ENCODE results near the gene PPP1R17. TPM values are rescaled to one million over a fixed set of nuclear protein-coding genes. Genes with fewer than 3 reads are reported as not detected.

Gene PPP1R17
- total RNA-seq: not detected

GRCh38 chr7:31687024-31687748 is at the start of gene PPP1R17:
Gene PPP1R17 (plus strand): TSS chr7:31687215. CDS start chr7:31692442, 5,227 bp downstream.
- Histone ChIP-seq H3K36me3 (no peaks in the 10 kb centered on the region), H3K9me3 (no peaks in the 10 kb centered on the region), H3K27me3 (no peaks in the 10 kb centered on the region), H3K27ac (no peak within 1 kb of the TSS), H3K4me1 (no peaks in the 10 kb centered on the region), H3K4me3 (no peak within 1 kb of the TSS)
- TF ChIP-seq CTCF (IDR thresholded peaks at IDR 0.05) (no peak), POLR2A (IDR thresholded peaks at IDR 0.05) (no peak)
- intact Hi-C loops (cut with DNase I; ENCODE audit: low total_unique reads): no loop called here
- DNase-seq: no peak

DNA sequence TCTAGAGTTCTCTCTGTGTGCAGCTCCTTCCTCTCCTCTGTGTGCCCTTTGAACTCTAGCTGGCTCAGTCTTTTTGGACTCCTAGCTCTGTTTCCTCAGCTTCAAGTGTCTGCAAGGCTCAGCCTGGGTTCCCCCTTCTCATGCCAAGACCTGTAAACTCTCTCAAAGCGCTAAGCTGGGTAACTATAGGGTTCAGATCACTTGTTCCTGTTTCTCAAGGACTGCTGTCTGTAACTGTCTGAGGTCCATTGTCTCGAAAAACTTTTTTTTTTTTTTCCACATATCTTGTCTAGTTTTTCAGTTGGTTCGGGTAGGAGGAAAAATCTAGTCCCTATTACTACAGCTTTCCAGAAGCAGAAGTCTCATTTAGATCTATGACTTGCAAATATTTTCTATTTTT is 46.6 kb upstream of the PPP1R17 start:
- Histone ChIP-seq H3K4me3 (no peak overlapping the region), H3K4me1 (no peaks in the 10 kb centered on the region), H3K27ac (no peak overlapping the region), H3K27me3 (no peaks in the 10 kb centered on the region), H3K9me3 (no peaks in the 10 kb centered on the region), H3K36me3 (no peaks in the 10 kb centered on the region)
- TF ChIP-seq POLR2A (IDR thresholded peaks at IDR 0.05) (no peak), CTCF (IDR thresholded peaks at IDR 0.05) (no peak)
- intact Hi-C loops (cut with DNase I; ENCODE audit: low total_unique reads): no loop called here
- DNase-seq: no peak

DNA sequence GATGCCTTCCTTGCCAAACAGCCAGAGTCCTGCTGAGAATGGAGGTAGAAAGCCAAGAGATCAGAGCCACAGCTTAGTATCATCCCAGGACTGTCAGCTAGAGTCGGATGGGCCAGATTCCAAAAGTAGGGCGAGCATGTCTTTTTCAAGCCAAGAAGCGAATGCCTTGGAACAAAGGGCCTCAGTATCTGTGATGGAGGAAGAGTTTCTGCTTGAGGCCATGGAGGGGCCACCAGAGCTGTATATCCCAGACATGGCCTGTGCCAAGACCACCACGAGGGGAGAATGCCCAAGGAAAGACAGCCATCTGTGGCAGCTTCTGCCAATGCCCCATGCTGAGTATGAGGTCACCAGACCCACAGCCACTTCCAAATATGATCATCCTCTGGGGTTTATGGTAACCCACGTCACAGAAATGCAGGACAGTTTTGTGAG is 44.3 kb upstream of the PPP1R17 start:
- H3K4me1 ChIP-seq: no peaks in the 10 kb centered on the region
- intact Hi-C loops (cut with DNase I; ENCODE audit: low total_unique reads): no loop called here
- DNase-seq: no peak

GRCh38 chr7:31646942-31647341 is 40.1 kb upstream of the PPP1R17 start:
- Histone ChIP-seq H3K36me3 (no peaks in the 10 kb centered on the region), H3K9me3 (no peaks in the 10 kb centered on the region), H3K27me3 (no peaks in the 10 kb centered on the region), H3K4me1 (no peaks in the 10 kb centered on the region), H3K4me3 (no peak overlapping the region), H3K27ac (no peak overlapping the region)
- DNase-seq: no peak
- TF ChIP-seq CTCF (IDR thresholded peaks at IDR 0.05) (no peak), POLR2A (IDR thresholded peaks at IDR 0.05) (no peak)
- intact Hi-C loops (cut with DNase I; ENCODE audit: low total_unique reads): no loop called here

More for the DNA sequence above, 44.3 kb upstream of the PPP1R17 start:
- Histone ChIP-seq H3K4me3 (no peak overlapping the region), H3K9me3 (no peaks in the 10 kb centered on the region), H3K27me3 (no peaks in the 10 kb centered on the region), H3K36me3 (no peaks in the 10 kb centered on the region), H3K27ac (no peak overlapping the region)
- TF ChIP-seq POLR2A (IDR thresholded peaks at IDR 0.05) (no peak), CTCF (IDR thresholded peaks at IDR 0.05) (no peak)

- no peak overlapping the region for H3K4me3 ChIP-seq
- H3K27me3 ChIP-seq: no peaks in the 10 kb centered on the region
- DNase-seq: no peak
- TF ChIP-seq CTCF (IDR thresholded peaks at IDR 0.05) (no peak), POLR2A (IDR thresholded peaks at IDR 0.05) (no peak)
- intact Hi-C loops (cut with DNase I; ENCODE audit: low total_unique reads): no loop called here
- H3K4me1 ChIP-seq: no peaks in the 10 kb centered on the region
- no peaks in the 10 kb centered on the region for H3K9me3 ChIP-seq
- H3K27ac ChIP-seq: no peak overlapping the region
- no peaks in the 10 kb centered on the region for H3K36me3 ChIP-seq
Observed at GRCh38 chr7:31647511-31647910, 39.5 kb upstream of the PPP1R17 start.
